ENCODE results near the gene HRH3.

DNA sequence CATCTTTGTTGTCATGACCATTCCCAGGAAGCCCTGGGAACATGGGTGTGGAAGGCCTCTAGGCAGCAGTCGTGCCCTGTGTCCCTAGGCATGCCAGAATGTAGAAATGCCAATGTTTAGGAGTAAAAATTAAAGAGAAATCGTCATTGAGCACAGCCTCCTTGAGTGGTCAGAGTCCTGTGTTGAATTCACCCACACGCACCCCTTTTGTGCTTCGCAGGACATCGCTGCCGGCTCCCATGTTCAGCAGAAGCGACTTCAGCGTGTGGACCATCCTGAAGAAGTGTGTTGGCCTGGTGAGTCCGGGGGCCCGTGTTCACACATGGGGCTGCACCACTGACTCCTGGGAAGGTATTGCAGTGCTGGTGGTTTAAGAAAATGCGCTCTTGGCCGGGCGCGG lies 43.3 kb upstream of the HRH3 start:
- no peak for TF ChIP-seq POLR2A (IDR thresholded peaks at IDR 0.05)
- TF ChIP-seq, protein P1, sequence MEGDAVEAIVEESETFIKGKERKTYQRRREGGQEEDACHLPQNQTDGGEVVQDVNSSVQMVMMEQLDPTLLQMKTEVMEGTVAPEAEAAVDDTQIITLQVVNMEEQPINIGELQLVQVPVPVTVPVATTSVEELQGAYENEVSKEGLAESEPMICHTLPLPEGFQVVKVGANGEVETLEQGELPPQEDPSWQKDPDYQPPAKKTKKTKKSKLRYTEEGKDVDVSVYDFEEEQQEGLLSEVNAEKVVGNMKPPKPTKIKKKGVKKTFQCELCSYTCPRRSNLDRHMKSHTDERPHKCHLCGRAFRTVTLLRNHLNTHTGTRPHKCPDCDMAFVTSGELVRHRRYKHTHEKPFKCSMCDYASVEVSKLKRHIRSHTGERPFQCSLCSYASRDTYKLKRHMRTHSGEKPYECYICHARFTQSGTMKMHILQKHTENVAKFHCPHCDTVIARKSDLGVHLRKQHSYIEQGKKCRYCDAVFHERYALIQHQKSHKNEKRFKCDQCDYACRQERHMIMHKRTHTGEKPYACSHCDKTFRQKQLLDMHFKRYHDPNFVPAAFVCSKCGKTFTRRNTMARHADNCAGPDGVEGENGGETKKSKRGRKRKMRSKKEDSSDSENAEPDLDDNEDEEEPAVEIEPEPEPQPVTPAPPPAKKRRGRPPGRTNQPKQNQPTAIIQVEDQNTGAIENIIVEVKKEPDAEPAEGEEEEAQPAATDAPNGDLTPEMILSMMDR (IDR thresholded peaks at IDR 0.05 in 4 of 5, conservative IDR thresholded peaks at IDR 0.05 in 1 of 5): no peak

All from gastrocnemius medialis (tissue), 4 donors.